ENCODE measurements around the gene FOXP4.

FOXP4 gene

DNA sequence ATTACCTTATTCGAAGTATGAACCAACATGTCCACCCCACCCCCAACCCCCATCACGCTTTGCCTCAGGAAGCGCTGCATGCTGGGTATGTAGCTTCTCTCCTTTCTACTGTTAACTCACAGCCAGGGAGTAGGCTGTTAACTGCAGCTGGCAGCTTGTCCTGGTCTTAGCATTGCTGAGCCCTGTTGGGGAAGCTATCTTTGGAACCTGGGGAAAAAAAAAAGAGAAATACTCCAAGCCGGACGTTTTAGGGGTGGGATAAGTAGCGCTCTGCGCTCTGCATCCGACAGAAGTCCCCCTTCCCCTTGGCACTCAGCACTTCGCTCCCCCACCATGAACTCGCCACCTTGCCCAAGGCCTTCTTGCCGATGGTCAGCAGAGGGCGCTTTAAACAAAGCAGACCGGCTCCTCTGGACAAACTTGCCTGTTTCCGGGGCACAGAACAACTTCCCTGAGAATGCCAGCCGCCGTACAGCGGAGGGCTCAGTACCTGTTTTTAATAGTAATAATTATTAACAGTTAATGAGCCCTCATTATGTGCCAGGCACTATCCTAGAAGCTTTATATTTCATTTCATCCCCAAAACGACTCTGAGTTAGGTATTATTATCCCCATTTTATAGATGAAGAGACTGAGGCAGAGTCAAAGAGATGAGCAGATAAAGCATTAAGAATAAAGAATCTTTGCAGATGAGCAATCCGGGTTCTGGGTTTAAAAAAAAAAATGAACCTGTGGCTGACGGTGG, 56.9 kb downstream of the FOXP4 start:
- no peak overlapping the region for H3K4me3 ChIP-seq (ENCODE audit: low read depth, low read length)
- TF ChIP-seq, protein P1, sequence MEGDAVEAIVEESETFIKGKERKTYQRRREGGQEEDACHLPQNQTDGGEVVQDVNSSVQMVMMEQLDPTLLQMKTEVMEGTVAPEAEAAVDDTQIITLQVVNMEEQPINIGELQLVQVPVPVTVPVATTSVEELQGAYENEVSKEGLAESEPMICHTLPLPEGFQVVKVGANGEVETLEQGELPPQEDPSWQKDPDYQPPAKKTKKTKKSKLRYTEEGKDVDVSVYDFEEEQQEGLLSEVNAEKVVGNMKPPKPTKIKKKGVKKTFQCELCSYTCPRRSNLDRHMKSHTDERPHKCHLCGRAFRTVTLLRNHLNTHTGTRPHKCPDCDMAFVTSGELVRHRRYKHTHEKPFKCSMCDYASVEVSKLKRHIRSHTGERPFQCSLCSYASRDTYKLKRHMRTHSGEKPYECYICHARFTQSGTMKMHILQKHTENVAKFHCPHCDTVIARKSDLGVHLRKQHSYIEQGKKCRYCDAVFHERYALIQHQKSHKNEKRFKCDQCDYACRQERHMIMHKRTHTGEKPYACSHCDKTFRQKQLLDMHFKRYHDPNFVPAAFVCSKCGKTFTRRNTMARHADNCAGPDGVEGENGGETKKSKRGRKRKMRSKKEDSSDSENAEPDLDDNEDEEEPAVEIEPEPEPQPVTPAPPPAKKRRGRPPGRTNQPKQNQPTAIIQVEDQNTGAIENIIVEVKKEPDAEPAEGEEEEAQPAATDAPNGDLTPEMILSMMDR (IDR thresholded peaks at IDR 0.05; ENCODE audit: borderline replicate concordance, insufficient read depth, low read depth, low read length) = peak; percentile 82

DNA sequence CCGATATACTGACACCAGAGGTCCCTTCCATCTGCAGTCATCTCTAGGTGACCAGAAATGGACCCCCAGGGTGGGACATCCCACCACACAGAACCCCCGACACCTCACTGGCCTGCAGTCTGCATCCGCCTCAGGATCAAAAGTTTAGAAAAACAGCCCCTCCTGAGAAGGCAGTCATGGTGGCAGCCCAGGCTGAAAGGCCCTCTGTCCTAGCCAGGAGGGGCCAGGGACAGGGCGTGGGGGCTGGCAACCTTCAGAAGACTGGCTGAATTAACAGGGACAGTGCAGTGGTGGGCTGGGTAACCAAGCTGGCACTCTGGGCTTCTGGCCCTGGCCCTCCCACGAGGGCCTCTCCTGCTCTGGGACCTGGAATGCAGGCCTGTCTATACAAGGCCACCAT, 57.8 kb downstream of the FOXP4 start:
- TF ChIP-seq, protein P1 (IDR thresholded peaks at IDR 0.05; ENCODE audit: borderline replicate concordance, insufficient read depth, low read depth, low read length) = no peak
- H3K4me3 ChIP-seq (ENCODE audit: low read depth, low read length) = no peak overlapping the region

DNA sequence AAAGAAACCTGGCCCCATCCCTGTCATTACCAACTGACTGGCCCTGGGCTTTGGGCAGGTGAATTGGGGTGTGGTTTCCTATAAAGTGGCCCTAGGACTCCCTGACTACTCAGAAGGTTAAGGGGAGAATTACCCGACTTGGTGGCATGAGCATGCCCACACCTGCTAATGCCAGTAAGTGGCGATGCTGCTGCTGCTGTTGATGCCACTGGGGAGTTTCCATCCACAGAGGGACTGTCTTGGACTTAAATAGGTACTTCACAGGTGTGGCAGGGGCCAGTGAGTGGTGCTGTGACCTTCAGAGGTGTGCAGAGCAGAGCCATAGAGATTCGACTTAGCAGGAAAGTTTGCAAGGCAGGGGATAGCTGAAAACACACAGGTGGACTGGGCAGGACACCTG, 59.5 kb downstream of the FOXP4 start:
- H3K4me3 ChIP-seq (ENCODE audit: low read depth, low read length) = no peak overlapping the region
- TF ChIP-seq, protein P1 (IDR thresholded peaks at IDR 0.05; ENCODE audit: borderline replicate concordance, insufficient read depth, low read depth, low read length) = no peak

DNA sequence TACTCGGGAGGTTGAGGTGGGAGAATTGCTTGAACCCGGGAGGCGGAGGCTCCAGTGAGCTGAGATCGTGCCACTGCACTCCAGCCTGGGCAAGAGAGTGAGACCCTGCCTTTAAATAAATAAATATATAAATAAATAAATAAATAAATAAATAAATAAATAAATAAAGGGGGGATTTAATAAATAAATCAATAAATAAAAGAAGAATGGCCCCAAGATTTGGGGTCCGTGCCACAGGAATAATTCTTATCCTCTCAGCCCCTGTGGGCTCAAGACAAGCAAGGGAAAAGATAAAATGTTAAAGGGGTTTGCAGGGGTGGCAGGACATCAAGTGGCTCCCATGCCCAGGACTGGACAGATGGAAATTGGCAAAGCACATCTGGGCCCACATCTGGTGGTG, 60.9 kb downstream of the FOXP4 start:
- no peak overlapping the region for H3K4me3 ChIP-seq (ENCODE audit: low read depth, low read length)

DNA sequence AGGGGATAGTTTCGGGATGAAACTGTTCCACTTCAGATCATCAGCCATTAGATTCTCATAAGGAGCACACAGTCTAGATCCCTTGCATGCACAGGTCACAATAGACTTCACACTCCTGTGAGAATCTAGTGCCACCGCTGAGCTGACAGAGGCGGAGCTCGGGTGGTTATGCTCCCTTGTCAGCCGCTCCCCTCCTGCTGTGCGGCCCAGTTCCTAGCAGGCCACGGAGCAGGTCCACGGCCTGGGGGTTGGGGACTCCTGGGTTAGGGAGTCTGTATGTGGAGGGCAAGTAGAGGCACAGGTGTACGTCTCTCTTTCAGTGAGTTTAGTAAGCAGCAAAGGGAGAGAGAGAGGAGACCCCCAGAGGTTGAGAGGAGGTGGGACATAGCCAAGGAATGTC, 61.6 kb downstream of the FOXP4 start:
- TF ChIP-seq, protein P1 (IDR thresholded peaks at IDR 0.05; ENCODE audit: borderline replicate concordance, insufficient read depth, low read depth, low read length) = no peak
- H3K4me3 ChIP-seq (ENCODE audit: low read depth, low read length) = no peak overlapping the region

More for the DNA sequence above, 60.9 kb downstream of the FOXP4 start:
- TF ChIP-seq, protein P1 (IDR thresholded peaks at IDR 0.05; ENCODE audit: borderline replicate concordance, insufficient read depth, low read depth, low read length) = no peak

DNA sequence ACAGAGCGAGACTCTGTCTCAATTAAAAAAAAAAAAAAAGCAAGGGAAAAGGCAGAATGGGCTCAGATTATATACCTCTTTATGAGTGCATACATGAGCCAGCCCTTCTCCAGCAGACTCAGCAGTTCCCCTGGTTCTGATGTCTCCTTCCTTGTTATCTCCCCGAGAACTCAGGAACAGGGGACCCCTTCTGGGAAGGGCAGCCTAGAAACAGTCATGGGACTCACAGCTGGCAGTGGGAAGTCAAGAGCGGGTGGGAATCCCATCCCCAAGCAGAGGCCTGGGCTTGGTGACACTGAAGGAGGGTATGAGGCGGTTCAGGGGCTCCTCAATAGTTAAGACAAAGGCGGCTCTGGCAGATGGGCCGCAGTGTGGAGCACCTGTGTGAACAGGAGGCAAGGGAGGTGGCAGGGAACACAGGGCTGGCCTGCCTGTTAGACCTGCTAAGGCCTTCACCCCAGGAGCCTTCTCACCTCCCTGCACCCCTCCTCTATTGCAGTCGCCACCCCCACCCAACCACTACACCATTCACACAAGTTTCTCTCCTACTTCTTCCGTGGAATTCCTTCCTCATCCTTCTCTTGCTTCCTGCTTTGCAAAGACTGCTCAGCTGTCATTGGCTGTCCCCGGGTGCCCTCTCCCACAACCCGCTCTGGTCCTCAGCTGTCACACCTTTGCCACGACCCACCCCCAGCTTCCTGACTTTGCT, 62.4 kb downstream of the FOXP4 start:
- H3K4me3 ChIP-seq (ENCODE audit: low read depth, low read length) = no peak overlapping the region
- TF ChIP-seq, protein P1 (IDR thresholded peaks at IDR 0.05; ENCODE audit: borderline replicate concordance, insufficient read depth, low read depth, low read length) = no peak

DNA sequence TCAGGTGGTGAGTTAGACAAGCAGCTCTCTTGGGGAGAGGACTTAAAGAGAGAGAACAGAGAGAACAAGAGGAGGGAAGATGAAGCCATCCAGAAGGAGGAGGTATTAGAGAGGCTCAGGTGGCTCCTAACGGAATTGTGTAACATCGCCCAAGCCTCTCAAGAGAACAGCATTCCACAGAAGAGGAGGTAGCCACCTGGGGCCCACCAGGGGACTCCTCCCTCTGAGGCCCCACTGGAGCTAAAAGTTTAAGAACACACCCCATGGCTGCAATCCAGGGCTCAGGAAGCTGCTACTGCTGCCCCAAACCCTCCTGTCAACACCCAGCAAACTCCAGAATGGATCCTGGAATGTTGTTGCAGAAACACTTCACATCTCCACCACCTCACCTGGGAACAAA, 68.5 kb downstream of the FOXP4 start:
- TF ChIP-seq, protein P1 (IDR thresholded peaks at IDR 0.05; ENCODE audit: borderline replicate concordance, insufficient read depth, low read depth, low read length) = no peak
- no peak overlapping the region for H3K4me3 ChIP-seq (ENCODE audit: low read depth, low read length)

Data from GM12875 (cell line).